Stimulated activated naive CD8-positive, alpha-beta T cell treated with anti-CD3 and anti-CD28 coated beads, Interleukin-15, Interleukin-2, amounts not matched to agents 100 U/mL and 50 U/mL, for 24 hours (primary cell): ENCODE measurements around the gene IGFL1.
"Not testable (repeated sequence)": the region's sequence is repeated elsewhere in the genome, so short reads cannot be mapped to it uniquely, and the experiment has no call there.

ENCODE experiments used
- ATAC-seq: fragments of 150-1000 bp; cut with Tn5 transposase; one replicate; pipeline ENCODE4 v1.10.0; 2021
- DNase-seq: peaks from one replicate; pipeline ENCODE4 v3.0.0; 2021

IGFL1 gene

DNA sequence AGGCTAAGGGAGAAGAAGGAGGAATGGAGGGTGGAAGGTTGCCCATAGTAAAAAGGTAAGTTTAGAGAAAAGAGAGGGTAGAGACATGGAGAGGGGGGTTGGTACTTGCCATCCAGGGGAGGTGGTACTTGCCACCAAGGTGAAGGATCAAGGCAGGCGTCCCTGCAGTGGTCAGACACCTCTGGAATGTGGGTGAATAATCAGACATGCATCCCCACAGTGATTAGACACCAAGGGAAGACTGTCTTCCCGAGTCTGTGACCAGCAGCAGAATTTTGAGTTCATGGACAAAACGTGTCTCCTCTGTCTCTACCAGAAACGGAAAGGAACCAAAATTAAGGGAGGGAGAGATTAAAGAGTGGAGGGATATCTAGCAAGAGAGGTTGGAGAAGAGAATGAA, 27.1 kb upstream of the IGFL1 start:
- ATAC-seq (no peak), DNase-seq (no peak)

DNA sequence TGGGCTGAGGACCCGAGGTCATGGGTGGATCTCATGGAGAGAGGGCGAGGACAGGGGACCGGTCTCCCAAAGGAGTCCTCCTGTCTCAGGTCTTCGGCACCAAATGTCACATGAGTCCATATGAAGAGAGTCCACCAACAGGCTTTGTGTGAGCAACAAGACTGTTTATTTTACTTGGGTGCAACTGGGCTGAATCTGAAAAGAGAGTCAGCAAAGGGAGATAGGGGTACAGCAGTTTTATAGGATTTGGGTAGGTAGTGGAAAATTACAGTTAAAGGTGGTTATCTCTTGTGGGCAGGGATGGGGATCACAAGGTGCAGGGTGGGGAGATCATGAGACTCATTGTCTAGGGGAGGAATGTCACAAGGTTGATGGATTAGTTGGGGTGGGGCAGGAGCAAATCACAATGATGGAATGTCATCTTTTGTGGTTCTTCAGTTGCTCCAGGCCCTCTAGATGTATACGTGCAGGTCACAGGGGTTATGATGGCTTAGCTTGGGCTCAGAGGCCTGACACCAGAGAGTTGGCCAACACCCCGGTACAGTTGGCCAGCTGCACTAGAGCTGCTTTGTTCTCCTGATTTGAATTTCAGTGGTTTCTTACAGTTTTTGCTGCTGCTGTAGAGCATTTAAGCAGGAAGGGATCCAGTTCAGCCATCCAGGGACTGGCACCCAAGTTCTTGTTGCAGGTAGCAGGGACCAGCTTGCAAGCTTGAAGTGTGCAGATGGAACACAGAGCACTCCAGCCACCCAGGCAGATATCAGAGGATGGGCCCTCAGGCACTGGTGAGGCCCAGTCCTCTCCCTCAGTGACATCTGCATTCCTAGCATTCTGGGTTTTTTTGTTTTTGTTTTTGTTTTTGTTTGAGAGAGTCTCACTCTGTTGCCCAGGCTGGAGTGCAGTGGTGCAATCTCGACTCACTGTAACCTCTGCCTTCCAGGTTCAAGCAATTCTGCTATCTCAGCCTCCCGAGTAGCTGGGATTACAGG, 26.4 kb upstream of the IGFL1 start:
- DNase-seq (no peak), ATAC-seq (no peak)

DNA sequence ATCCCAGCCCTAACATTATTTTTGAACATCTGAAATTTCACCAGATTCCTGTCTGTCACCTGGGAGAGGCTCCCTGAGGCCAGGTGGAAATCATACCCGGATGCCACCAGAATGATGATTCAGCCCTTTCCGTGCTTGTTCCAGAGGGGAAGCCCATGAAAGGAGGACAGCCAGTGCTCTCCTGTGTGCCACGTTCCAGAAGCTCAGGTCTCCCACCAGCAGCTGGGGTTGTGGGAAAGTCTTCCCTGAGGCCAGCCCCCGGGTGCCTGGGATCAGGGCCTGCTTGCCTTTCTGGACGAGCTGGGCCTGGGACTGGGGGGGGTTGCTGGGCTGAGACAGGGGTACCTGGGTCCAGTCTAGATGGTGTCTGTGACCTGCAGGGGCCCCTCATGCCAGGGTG, 25.5 kb upstream of the IGFL1 start:
- no peak for ATAC-seq
- DNase-seq, result no peak

DNA sequence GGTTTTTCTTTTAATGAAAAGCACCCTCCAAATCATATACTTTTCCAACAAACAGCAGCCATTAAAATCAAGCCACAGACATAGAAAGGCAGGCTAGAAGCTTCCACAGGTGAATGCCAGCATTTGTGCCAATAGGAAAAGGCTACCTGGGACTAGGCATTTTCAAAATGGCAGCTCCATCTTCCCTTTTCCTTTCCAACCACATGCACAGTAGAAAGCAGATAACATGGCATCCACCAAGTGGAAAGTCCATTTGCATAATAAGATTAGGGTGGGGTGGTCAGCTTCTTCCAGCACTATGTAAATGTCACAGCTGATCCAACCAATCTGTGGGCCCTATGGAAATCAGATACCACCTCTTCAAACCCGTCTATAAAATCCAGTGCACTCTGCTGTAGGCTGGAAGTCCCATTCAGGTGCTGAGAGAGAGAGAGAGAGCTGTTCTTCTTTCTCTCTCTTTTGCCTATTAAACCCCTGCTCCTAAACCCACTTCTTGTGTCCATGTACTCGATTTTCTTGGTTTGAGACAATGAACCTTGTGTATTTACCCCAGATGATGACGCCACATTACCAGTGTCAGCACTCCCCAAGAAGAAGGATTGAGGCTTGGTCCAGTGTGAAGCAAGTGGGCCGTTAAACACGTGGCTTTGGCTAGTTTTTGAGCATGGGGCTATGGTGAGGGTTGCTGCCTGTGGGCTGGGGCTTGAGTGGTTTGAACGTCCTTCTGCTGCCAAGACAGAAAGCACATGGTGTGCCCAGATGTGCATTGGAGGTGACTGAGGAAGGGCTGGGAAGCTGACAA, 24.2 kb upstream of the IGFL1 start:
- DNase-seq (no peak), ATAC-seq (no peak)

DNA sequence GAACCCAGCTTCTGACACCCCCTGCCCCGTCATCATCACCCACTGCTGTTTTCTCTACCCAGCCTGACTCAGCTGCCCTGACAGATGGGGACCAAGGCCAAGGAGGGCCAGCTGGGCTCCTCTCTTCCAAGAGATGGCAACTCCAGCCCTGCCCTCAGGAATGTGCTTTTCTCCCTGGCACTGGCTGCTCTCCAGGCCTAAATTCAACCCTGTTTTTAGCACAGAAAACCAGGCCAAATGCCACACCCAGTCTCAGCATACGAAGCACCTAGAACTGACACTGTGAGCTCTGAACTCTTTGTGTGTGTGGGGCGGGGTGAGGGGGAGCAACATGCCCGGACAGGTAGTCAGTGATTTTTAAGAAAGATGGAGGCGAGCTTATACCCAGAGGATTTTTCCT, 23.4 kb upstream of the IGFL1 start:
- DNase-seq (no peak), ATAC-seq (no peak)

DNA sequence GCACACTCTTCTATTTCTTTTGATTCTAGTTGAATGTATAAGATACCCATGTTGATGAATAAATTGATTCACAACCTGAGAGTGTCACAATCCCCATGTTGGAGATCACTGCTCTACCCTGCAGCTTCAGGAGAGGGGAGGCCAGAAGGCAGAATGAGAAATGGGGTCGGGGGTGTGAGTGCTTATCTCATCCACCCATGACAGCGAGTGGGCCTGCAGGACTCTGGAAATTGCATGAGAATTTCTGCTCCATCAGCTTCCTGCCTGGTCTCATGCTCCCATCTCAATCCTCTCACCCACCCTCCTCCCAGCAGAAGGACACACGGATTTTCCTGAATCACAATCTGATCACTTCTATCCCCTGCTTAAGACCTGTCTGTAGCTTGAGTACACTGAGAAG, 22.9 kb upstream of the IGFL1 start:
- ATAC-seq, result no peak

DNA sequence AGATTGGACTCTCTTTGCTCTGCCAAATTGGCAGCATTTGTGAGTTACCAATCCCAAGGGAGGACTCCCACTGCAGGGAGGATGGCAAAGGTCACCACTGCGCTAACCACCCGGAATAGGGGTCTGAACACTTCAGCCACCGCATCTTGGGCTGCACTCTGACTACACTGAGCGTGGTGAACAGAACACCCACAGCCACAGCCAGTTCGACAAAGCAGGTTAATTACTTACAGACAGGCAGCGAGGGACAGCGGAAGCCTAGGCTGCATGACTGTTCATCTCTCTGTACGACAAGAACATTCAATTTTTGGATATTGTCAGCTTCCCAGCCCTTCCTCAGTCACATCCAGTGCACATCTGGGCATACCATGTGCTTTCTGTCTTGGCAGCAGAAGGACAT, 21.7 kb upstream of the IGFL1 start:
- not testable (repeated sequence) for ATAC-seq, DNase-seq

More for the DNA sequence above, 22.9 kb upstream of the IGFL1 start:
- DNase-seq, result no peak

DNA sequence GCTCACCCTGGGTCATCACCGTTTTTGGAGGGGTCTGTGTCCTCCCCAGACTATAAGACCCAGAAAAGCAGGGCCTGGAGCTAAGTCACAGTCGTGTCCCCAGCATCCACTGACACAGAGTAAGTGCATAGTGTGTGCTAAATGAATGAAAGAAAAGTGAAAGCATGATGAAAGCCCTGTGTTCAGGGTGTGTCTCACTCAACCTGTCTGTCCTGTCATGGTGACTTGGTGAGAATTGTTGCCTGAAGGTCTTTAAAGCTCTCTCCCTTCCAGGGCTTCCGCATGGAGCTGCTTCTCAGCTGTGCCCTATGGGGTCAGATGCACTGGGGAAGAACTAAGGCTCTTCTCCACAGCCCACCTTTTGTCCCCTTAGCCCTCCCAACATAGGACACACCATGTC, 20.5 kb upstream of the IGFL1 start:
- no peak for DNase-seq

DNA sequence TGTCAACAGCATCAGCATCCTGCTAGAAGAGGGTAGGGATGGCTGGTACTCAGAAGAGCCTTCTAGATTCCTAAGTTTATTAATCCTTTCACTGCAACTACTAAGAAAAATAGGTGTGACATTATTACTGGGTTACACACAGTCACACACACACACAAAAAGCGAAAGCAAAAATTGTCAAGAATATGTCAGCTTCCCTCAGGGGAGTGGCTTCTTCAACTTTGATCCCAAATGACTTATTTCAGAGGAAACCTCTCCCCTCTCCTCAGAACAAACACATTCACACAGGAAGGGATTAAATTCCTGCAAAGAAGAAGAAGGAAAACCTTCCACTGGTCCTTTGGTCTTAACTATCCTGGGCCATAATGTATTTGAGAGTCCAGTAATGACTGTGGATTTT, 20.1 kb upstream of the IGFL1 start:
- no peak for ATAC-seq

More for the DNA sequence above, 20.5 kb upstream of the IGFL1 start:
- ATAC-seq, result no peak

DNA sequence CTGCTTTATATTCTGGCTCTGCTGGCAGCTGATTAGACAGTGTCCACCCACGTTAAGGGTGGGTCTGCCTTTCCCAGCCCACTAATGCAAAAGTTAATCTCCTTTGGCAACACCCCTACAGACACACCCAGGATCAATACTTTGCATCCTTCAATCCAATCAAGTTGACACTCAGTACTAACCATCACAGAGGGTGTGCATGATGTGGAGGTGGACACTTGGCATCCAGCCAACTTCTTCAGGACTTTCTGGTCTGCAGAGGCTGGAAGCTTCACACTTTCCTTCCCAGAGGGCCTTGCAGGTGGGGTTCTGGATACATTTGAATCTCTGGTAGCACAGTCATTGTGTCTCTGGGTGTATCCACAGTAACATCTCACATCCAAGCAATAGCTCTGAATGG, 18.9 kb upstream of the IGFL1 start:
- DNase-seq, result no peak
- no peak for ATAC-seq

More for the DNA sequence above, 20.1 kb upstream of the IGFL1 start:
- DNase-seq, result no peak

DNA sequence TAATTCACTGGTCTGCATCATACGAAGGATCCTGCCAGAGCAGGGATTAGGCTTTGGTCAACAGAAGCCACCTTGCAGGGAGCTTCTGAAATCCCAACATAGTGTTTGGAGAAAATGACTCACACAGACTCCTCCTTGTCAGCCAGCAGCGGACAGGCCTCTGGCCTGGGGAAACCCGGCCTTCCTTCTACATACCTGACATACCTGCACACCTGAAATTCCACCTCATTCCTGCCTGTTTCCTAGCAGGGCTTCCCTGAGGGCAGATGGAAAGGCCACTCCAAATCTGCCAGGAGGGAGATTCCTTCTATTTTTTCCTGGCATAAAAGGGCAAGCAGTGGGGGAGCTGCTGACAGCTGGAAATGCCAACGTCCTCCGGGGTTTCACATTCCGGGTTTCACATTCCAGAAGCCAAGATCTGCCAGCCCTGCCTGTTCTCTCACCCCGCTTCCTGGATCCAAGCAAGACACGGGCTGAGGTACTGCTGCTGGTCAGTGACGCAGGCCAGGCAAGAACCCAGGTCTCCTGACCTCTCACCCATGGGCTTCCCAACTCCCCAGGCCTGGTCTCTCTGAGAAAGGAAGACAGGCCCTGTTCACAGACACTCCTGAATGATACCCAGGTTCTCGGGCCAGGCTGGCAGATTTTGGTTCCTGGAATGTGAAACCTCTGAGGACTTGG, 18.2 kb upstream of the IGFL1 start:
- ATAC-seq, result no peak
- DNase-seq, result no peak

DNA sequence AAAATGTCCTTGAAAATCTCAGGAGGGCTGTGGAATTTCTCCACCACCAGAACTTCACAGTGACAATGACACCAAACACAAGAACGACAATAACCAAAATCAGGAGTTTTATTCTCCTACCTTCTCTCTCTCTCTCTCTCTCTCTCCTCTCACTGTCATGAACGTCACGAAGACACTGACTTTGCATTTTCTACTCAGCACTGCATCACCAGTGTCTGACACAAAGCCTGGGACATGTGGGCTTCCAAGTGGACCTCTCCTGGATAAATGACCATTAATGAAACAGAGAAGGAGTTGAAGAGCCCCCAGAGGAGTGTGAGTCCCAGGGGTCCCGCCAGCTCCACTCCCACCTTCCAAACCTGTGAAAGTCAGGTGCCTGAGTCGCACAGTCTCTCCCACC, 16.9 kb upstream of the IGFL1 start:
- DNase-seq, ATAC-seq: not testable (repeated sequence)

DNA sequence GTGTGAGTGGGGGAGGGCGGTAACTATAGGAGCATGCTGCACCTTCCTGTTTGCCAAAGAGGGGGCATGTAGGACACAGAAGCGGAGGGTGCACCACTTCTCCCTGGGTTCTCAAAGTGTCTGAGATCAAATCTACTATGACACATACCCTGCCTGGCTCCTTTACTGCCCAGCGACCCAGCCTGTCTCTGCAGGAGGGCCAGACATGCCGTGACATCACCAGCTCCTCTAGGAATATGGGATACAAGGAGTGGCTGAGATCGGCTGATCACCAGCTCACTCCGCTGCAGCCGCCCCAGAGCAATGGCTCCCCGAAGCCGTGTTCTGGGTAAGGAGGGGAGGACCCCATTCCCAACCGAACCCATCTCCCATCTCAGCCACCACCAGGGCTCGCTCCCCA, 16.4 kb upstream of the IGFL1 start:
- no peak for ATAC-seq

DNA sequence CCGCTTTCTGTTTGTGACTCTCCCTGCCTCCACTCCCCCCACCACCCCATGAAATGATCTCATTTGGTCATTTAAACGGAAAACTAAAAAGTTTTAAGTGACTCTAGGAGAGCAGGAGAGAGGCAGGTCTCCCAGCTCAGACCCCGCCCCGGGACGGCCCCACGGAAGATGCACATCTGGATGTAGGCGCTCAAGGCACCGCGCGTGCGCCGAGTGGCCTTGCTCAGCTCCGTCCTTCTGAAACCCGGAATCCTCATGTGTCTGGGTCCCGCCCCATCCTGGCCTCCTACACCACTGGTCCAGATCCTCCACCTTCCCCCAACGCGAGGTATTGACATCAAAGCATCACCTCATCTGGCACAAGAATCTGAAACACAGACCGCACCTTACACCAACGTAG, 15.7 kb upstream of the IGFL1 start:
- DNase-seq (no peak), ATAC-seq (no peak)

More for the DNA sequence above, 16.4 kb upstream of the IGFL1 start:
- no peak for DNase-seq

DNA sequence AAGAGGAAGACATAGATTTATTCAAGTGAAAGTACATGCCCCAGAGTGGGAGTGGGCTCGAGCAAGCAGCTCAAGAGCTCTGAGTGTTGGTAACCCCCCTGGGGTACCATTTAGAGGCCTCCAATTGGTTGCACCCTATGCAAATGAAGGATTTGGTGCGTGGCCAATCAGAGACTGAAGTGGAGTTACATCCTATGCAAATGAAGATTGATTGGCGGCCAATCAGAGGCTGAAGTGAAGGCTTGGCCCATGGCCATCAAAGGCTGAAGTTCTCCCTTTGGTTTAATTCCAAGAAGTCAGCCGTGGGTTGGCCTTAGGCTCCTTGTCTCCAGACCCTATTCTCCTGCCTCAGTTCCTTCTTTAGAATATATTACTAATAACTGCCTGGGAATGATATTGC, 12.9 kb upstream of the IGFL1 start:
- no peak for DNase-seq

DNA sequence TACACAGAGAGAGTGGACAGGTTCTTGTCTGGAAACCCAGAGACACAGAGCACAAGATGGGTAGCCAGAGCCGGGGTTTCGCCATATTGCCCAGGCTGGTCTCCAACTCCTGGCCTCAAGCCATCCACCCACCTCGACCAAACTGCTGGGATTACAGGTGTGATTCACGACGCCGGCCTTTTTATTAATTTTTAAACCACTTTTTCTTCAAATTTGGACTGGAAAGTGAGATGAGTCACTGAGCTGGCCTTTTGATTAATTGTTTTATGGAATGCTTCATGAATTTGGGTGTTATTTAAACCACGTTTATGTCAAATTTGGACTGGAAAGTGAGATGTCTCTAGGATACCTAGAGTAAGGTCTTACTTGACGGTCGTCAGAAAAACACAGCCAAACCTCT, 12.1 kb upstream of the IGFL1 start:
- no peak for ATAC-seq
- no peak for DNase-seq

More for the DNA sequence above, 12.9 kb upstream of the IGFL1 start:
- ATAC-seq, result no peak

DNA sequence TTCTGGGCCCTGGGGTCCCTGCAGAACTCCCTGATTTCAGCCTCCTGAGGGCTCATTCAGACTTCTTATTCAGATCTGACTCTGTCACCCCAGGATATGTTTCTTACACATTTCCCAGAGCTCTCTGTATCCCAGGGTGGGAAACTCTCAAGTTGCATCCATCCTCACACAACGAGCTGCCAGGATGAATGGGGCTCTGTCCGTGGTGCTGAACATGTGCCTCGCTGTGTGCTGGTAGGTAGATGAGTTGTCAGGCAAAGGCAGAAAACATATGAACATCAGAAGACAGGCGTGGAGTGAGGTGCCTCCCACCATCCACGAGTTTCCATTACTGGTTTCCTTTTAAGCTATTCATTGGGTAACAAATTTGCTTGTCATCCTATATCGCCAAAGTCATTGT, 11.4 kb upstream of the IGFL1 start:
- ATAC-seq (no peak), DNase-seq (peak; percentile 52)

DNA sequence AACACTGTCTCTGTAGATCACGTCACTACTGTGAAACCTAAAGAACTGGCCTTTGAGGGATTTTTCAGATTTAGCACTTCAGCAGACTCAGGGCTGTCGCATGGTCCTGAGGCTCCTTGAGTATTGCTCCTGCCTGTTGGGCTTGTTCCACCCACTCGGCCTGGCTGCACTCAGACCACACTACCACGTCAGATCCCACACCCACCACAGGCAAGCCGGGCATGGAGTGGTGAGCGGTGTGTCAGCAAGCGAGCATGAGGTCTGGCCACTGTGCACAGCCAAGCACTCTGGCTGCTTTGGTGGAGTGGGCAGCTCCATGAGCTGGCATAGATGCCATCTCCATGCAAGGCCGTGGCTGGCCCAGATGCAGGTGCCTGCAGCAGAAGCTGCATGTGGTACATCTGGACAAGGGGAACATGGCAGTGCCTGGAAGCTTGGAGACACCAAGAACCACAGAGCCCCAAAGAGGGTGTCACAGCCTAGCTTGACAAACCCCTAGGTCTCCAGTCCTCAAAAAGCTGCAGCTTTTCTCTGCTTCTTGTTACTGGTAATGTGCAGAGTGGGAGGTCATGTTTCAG, 9.4 kb upstream of the IGFL1 start:
- ATAC-seq, result no peak

DNA sequence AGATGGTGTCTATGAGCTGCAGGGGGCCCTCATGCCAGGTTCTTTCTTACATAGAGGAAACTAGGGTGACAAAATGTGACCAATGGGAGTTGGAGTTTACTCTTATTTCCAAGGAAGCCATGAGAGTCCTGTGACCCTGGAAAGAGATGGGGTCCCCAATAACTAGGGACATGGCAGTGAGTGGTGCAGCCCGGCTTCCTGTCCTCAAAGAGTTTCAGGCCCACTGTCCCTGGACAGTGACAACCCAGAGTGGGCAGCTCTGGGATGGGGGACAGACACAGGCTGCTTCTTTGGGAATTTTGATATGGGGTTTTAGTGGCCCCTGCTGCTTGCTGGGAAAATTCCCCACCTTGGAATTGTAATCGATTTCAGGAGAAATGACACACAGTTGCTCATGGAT, 8.4 kb upstream of the IGFL1 start:
- ATAC-seq (no peak), DNase-seq (no peak)

More for the DNA sequence above, 9.4 kb upstream of the IGFL1 start:
- no peak for DNase-seq

DNA sequence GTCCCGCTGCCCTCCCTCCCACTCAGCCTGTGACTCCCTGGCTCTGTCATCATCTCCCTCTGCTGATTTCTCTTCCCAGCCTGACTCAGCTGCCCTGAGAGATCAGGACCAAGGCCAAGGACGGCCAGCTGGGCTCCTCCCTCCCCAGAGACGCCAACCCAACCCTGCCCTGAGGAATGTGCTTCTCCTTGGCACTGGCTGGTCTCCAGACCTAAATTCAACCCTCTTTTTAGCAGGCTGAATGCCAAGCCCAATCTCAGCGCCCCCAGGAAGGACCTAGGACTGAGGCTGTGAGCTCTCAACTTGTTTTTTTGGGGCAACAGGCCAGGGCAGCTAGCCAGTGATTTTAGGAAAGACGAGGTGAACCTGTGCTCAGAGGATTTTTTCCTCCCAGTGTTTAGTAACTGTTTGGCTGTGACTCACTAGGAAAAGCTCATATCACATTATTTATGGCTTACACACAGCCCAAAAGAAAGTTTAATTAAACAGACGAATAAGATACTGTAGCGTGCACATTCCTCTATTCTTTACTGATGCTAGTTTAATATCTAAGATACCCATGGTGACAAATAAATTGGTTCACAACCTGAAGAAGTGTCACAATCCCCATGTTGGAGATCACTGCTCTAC, 7.4 kb upstream of the IGFL1 start:
- no peak for DNase-seq

DNA sequence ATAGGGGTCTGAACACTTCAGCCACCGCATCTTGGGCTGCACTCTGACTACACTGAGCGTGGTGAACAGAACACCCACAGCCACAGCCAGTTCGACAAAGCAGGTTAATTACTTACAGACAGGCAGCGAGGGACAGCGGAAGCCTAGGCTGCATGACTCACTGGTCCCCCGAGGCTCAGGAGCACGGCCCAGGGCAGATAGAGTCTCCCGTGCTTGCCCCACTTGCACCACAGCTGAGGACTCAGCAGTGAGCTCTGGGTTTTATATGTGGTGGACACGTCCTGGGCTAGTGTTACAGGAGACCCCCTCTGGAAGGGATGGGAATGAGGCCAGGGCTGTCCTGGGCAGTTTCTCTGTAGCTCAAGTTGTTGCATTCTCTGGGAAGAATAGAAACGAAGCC, 5.8 kb upstream of the IGFL1 start:
- not testable (repeated sequence) for ATAC-seq

More for the DNA sequence above, 7.4 kb upstream of the IGFL1 start:
- ATAC-seq, result no peak

DNA sequence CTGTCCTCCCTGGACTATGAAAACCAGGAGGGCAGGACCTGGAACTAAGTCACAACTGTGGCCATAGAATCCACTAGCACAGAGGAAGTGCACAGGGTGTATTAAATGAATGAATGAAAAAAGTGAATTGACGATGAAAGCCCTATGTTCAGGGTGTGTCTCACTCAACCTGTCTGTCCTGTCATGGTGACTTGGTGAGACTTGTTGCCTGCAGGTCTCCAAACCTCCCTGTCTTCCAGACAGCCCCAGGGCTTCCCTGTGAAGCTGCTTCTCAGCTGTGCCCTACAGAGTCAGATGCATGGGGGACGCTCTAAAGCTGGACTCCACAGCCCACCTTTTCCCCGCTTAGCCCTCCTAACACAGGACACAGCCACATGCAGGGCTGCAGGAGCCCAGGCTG, 4.8 kb upstream of the IGFL1 start:
- DNase-seq (no peak), ATAC-seq (no peak)

More for the DNA sequence above, 5.8 kb upstream of the IGFL1 start:
- not testable (repeated sequence) for DNase-seq
